Caco-2 (cell line): ENCODE results near the gene TDRD5. TPM values are rescaled to one million over a fixed set of nuclear protein-coding genes. Genes with fewer than 3 reads are reported as not detected.

Source experiments
- BruUV-seq: library from RNA; stranded (reverse); fragments of 400-500 nt; replicated peaks from 2 replicates; lab custom pipeline; 2021; lab: Mats Ljungman, UMichigan
- CTCF ChIA-PET: fragments of 300-600 bp; sonication (Branson Sonifier 250); formaldehyde crosslinking; loops from one replicate; lab custom pipeline; 2022; ENCODE audit warnings: antibody characterized with exemption; lab: Charles Lee
- POLR2A ChIA-PET: fragments of 300-600 bp; sonication (Branson Sonifier 250); formaldehyde crosslinking; loops from one replicate; lab custom pipeline; 2022; ENCODE audit warnings: antibody characterized with exemption; lab: Charles Lee
- DNase-seq, 2 experiments: peaks; one replicate each; pipeline versions ENCODE4 v3.0.0 to v3.0.0-alpha.2; 2020 to 2022
- H3K27me3 ChIP-seq: replicated peaks from 2 replicates; pipeline ENCODE4 v1.6.0; 2011; ENCODE audit warnings: low read length; ENCODE audit not compliant: control insufficient read depth, insufficient read depth
- H3K36me3 ChIP-seq: 2 replicates; pipeline ENCODE4 v1.5.1; 2011; ENCODE audit warnings: low read length; ENCODE audit not compliant: control insufficient read depth, insufficient read depth
- H3K4me1 ChIP-seq: fragments of 250-450 bp; sonication (Bioruptor Pico); 2 replicates; pipeline ENCODE4 v1.5.1; 2020; ENCODE audit warnings: mild to moderate bottlenecking
- H3K4me3 ChIP-seq: 2 replicates; pipeline ENCODE4 v1.5.1; 2011; ENCODE audit warnings: low read depth, mild to moderate bottlenecking, control low read depth, low read length
- H3K9me3 ChIP-seq: fragments of 250-450 bp; sonication (Bioruptor Pico); 2 replicates; pipeline ENCODE4 v1.5.1; 2020; ENCODE audit warnings: mild to moderate bottlenecking, moderate library complexity
- H3K27ac Mint-ChIP-seq: one replicate; pipeline ENCODE4 v1.8.0; 2022; ENCODE audit warnings: mixed read lengths; ENCODE audit not compliant: unreplicated experiment
- H3K27me3 Mint-ChIP-seq: one replicate; pipeline ENCODE4 v1.8.0; 2022; ENCODE audit warnings: mixed read lengths; ENCODE audit not compliant: insufficient read depth, unreplicated experiment
- H3K36me3 Mint-ChIP-seq: one replicate; pipeline ENCODE4 v1.8.0; 2022; ENCODE audit warnings: mild to moderate bottlenecking, mixed read lengths; ENCODE audit not compliant: insufficient read depth, unreplicated experiment
- H3K4me1 Mint-ChIP-seq: one replicate; pipeline ENCODE4 v1.8.0; 2022; ENCODE audit warnings: low read depth, mixed read lengths; ENCODE audit not compliant: unreplicated experiment
- H3K4me3 Mint-ChIP-seq: one replicate; pipeline ENCODE4 v1.8.0; 2022; ENCODE audit warnings: mild to moderate bottlenecking, moderate library complexity, mixed read lengths; ENCODE audit not compliant: unreplicated experiment
- H3K9me3 Mint-ChIP-seq: one replicate; pipeline ENCODE4 v1.8.0; 2022; ENCODE audit warnings: mixed read lengths; ENCODE audit not compliant: unreplicated experiment
- CTCF ChIP-seq, 2 experiments: fragments of 200-600 bp in 1 of 2; IDR thresholded peaks; 1 replicate in 1 of 2; 2 replicates in 1 of 2; pipeline versions ENCODE4 v1.5.1 to v1.8.0; 2011 to 2022; ENCODE audit warnings: antibody characterized with exemption in 1 of 2, control low read depth in 1 of 2, inconsistent platforms in 1 of 2, low read depth in 1 of 2, low read length in 1 of 2, mild to moderate bottlenecking in 1 of 2, moderate library complexity in 1 of 2; ENCODE audit not compliant: insufficient read depth in 1 of 2, severe bottlenecking in 1 of 2, unreplicated experiment in 1 of 2
- intact Hi-C: fragments of 100-400 bp; cut with micrococcal nuclease; formaldehyde crosslinking; loops from one replicate; pipeline ENCODE4 v1.10.0; 2022; ENCODE audit not compliant: unreplicated experiment
- total RNA-seq: library from RNA; stranded (reverse); gene quantifications from 2 replicates; pipeline ENCODE4 v1.2.3, GENCODE V29; 2022

The TDRD5 gene
- total RNA-seq, 1 experiment from 2014 or later: 0.52 TPM

- no peak overlapping the region for H3K4me3 ChIP-seq
- no peaks in the 10 kb centered on the region for H3K36me3 ChIP-seq
- Mint-ChIP-seq H3K27me3 (peaks cover 10% of the 10 kb centered on the region), H3K4me1 (no peaks in the 10 kb centered on the region), H3K4me3 (no peak overlapping the region), H3K9me3 (peaks cover 49% of the 10 kb centered on the region), H3K36me3 (no peaks in the 10 kb centered on the region), H3K27ac (no peak overlapping the region)
- CTCF ChIA-PET: no interaction called here
- no peak for TF ChIP-seq CTCF (IDR thresholded peaks at IDR 0.05; ENCODE audit: insufficient read depth in 1 of 2, low read depth in 1 of 2, low read length in 1 of 2, severe bottlenecking in 1 of 2, unreplicated experiment in 1 of 2)
- H3K4me1 ChIP-seq: no peaks in the 10 kb centered on the region
- DNase-seq: no peak
- intact Hi-C loops: no loop called here
- BruUV-seq: no TSS peak
- H3K27me3 ChIP-seq: no peaks in the 10 kb centered on the region
- POLR2A ChIA-PET: no interaction called here
- peaks cover 10% of the 10 kb centered on the region for H3K9me3 ChIP-seq
Observed at GRCh38 chr1:179719272-179719671, 127.6 kb downstream of the TDRD5 start.

- peaks cover 2% of the 10 kb centered on the region; the same call in 1 of the 2 replicates for H3K27me3 ChIP-seq
- intact Hi-C loops: no loop called here
- H3K4me1 ChIP-seq: no peaks in the 10 kb centered on the region
- no peak overlapping the region for H3K27ac Mint-ChIP-seq
- H3K4me3 Mint-ChIP-seq: no peak overlapping the region
- H3K4me1 Mint-ChIP-seq: no peaks in the 10 kb centered on the region
- ChIA-PET CTCF (no interaction called here), POLR2A (no interaction called here)
- H3K9me3 ChIP-seq: no peaks in the 10 kb centered on the region
- TF ChIP-seq CTCF (IDR thresholded peaks at IDR 0.05; ENCODE audit: insufficient read depth in 1 of 2, low read depth in 1 of 2, low read length in 1 of 2, severe bottlenecking in 1 of 2, unreplicated experiment in 1 of 2): no peak
- no peak overlapping the region for H3K4me3 ChIP-seq
- H3K9me3 Mint-ChIP-seq: no peaks in the 10 kb centered on the region
- no peaks in the 10 kb centered on the region for H3K36me3 ChIP-seq
- BruUV-seq: no TSS peak
- no peaks in the 10 kb centered on the region for H3K36me3 Mint-ChIP-seq
- DNase-seq: no peak
- H3K27me3 Mint-ChIP-seq: no peaks in the 10 kb centered on the region
Observed at GRCh38 chr1:179728271-179728670, 136.6 kb downstream of the TDRD5 start.

- no peak for DNase-seq
- intact Hi-C loops: no loop called here
- ChIA-PET CTCF (no interaction called here), POLR2A (no interaction called here)
- BruUV-seq: no TSS peak
- Mint-ChIP-seq H3K9me3 (no peaks in the 10 kb centered on the region), H3K27me3 (peaks cover 3% of the 10 kb centered on the region), H3K4me3 (no peak overlapping the region), H3K36me3 (no peaks in the 10 kb centered on the region), H3K27ac (no peak overlapping the region), H3K4me1 (no peaks in the 10 kb centered on the region)
- TF ChIP-seq CTCF (IDR thresholded peaks at IDR 0.05; ENCODE audit: insufficient read depth in 1 of 2, low read depth in 1 of 2, low read length in 1 of 2, severe bottlenecking in 1 of 2, unreplicated experiment in 1 of 2): no peak
- H3K36me3 ChIP-seq: no peaks in the 10 kb centered on the region
- no peak overlapping the region for H3K4me3 ChIP-seq
- peaks cover 2% of the 10 kb centered on the region; the same call in 1 of the 2 replicates for H3K27me3 ChIP-seq
- no peaks in the 10 kb centered on the region for H3K9me3 ChIP-seq
- H3K4me1 ChIP-seq: no peaks in the 10 kb centered on the region
Observed at GRCh38 chr1:179729881-179730280, 138.2 kb downstream of the TDRD5 start.
